Hematopoietic multipotent progenitor cell (in vitro differentiated cells): ENCODE data around the gene WBP4. TPM values are rescaled to one million over a fixed set of nuclear protein-coding genes. Genes with fewer than 3 reads are reported as not detected.
"Not testable (repeated sequence)": the region's sequence is repeated elsewhere in the genome, so short reads cannot be mapped to it uniquely, and the experiment has no call there.

ENCODE experiments used
- DNase-seq, 3 donors: peaks; one replicate each; pipeline ENCODE4 v3.0.0-alpha.2; 2011 to 2015; ENCODE audit warnings: low read depth in 2 of 3, low spot score in 2 of 3
- total RNA-seq: library from RNA; depleted of rRNA; stranded (reverse); fragments of >200 nt; gene quantifications from one replicate; pipeline ENCODE4 v1.2.3, GENCODE V29; 2012

WBP4 gene, protein sequence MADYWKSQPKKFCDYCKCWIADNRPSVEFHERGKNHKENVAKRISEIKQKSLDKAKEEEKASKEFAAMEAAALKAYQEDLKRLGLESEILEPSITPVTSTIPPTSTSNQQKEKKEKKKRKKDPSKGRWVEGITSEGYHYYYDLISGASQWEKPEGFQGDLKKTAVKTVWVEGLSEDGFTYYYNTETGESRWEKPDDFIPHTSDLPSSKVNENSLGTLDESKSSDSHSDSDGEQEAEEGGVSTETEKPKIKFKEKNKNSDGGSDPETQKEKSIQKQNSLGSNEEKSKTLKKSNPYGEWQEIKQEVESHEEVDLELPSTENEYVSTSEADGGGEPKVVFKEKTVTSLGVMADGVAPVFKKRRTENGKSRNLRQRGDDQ
- total RNA-seq: 1.6 TPM

DNA sequence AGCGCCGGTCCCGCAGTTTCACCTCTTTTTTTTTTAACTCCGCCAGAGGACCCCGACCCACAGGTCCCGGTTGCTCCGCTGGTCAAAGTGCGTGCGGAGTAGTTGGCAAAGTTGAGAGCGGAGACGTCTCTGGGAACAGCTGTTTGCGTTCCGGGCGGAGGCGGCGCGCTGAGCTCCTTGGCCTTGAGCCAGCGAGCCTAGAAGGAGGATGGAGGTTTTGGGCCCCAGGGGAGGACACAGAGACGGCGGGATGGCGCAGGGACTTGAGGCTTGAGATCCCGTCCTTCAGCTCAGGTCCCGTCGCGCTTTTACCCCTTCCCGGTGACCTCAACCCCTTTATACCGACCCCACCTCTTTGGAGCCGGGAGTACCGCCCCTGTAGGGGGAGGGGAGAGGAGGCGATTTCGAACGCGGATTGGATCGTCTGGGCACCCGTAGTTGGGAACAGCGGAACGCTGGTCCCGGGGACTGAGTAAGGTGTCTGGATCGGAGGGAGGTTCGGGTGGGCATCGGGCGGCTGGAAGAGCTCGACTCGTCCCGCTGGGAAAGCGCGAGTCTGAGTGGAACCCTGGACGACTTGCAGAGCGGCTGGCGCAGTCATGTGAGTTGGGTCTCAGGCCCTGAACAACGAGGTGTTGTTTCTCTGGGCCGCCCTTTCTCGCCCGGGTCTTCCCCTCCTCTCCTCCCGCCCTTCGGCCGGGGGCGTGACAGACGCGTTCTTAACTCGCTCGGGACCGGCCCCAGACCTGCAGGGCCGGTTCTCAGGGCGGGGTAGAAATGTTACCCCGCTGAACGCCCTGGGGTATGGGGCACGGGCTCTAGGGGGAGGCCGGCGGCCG is at the start of gene WBP4:
Gene WBP4 (plus strand): TSS at position 435 of the 839 bp plus-strand sequence. CDS start 165 bp downstream, at position 600.
- peak; percentile 85 to 98 (median 96) for DNase-seq

DNA sequence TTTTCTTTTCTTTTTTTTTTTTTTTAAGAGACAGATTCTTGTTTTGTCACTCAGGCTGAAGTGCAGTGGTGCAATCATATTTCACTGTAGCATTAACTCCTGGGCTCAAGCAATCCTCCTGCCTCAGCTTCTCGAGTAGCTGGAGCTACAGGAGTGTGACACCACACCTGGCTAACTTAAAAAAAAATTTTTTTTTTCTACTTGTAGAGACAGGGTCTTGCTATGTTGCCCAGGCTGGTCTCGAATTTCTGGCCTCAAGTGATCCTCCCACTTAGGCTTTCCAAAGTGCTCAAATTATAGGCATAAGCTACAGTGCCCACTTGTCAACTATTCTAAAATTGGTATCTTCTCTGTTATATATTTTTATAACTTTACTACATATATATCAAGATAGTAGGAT is 48.8 kb upstream of the WBP4 start:
- no peak for DNase-seq

DNA sequence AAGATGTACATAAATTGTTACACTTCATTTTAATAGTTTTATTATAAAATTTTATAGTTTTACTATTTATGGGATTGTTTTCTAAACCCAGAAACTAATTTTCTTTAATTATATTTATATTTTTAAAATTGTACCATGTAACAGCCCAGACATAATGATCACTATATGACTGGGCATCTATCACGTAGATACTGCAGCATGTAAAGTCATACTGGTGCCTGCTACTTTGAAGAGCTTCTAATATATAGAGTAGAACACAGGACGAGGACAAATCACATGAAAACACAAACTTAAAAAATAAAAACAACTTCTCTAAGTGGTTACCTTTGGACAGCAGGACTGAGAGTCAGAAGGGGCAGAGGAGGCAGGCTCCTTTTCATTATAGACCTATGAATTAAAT is 47.5 kb upstream of the WBP4 start:
- no peak for DNase-seq

DNA sequence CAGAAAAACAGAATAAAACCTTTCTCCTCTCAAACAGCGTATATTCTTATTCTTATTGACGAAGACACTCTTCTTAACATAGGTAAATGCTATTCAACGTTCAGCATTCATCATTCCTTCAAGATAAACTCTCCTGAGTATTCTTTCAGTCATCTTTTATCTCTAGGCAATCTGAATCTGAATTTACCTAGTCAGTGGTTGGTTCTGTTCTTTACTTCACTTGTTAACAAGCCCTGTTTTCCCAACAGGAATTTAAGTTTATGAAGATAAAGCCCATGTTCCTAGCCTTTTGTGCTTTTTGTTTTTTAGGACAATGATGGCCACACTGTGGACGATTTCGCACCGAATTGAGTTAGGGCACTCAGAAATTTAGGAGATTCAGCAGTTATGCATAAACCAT is 45.4 kb upstream of the WBP4 start:
- no peak for DNase-seq

DNA sequence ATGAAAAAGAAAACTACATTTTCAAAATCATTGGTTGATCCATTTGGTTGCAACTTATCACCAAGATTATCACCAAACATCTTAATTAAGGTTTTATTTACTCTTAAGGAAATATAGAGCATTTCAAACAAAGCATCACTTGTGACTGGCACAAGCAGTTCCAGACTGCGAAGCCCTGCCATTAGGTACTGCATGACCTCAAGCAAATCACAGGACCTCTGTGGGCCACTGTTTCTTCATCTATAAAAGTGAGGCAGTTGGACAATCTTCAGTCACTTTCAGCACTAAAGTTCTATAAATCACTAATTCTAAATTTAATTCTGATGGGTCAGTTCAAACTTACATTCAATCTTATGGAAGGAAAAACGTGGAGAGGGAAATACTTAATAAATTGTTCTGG is 44.1 kb upstream of the WBP4 start:
- DNase-seq: peak in 1 of 3 donors; percentile 55

DNA sequence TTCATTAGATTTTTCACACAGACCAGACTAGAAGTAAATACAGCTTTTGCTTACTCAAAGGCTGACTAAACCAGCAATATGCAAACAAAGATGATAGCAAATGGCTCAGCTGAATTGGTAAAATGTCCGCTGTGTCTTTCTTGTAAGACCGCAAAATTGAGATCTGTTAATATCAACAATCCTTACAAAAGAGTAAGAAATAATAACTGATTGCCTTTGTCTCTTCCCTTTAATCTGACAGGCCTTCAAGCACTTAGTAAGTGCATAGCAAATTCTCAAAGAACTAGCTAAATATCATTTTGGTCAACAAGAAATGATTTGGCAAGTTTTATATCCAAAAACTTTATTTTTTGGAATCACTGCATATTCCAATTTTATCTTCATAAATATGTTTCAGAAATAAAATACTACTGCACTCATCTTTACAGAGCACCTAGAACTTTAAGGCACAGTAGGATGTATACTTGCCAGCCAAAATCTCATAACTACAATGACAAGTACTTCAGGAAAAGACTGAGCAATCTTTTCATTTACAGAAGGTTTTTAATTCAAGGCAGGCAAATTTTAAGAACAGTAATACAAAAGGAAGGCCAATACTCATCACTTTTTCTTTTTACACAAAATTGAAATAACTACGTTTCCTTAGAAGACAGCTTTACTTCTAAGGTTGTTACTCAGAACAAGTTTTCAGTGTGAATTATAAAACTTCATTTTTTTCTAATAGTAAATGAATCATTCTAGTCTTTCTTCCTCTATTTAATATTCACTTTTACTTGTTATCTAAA is 43.3 kb upstream of the WBP4 start:
- DNase-seq: peak in 1 of 3 donors; percentile 47

DNA sequence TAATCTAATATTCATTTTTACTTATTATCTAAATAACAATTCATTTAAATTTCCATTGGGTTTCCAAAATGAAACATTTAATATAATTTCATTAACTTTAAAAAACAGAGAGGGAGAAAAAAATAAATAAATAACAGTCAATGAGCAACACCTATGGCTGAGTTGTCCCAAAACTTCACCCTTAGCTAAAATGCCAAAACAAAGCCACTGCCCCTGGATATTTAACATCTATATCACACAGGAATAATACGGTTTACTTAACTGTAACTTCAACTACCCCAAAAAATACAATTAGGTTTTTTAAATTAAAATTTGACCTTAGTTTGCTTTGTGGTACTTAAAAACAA is 42.7 kb upstream of the WBP4 start:
- DNase-seq: no peak

DNA sequence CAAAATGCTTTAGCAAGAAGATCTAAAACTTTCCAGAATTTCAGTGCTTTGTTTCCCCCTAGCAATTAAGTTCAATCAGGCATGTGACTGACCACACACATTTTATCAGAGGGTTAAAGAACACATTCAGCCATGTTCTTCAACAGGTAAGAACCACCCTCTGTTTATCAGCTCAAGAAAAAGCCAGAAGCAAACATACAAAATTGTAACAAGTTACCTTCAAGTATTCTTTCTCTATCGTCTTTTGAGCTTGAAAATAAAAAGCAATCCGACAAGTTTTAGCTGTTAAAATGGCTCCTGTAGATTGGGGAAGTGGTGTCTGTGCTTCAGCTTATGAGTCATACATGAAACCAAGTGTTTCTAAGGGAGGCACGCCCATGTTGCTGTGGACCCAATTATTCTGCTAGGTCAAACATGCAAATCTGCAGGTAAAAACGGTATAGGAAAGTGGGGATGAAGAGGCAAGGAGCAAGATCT is 42.3 kb upstream of the WBP4 start, which contains the start of gene ELF1:
Gene ELF1 (minus strand): TSS at position 306 of the 477 bp plus-strand sequence. CDS start 37,262 bp downstream, outside the sequence.
- peak; percentile 45 to 93 (median 87) for DNase-seq

DNA sequence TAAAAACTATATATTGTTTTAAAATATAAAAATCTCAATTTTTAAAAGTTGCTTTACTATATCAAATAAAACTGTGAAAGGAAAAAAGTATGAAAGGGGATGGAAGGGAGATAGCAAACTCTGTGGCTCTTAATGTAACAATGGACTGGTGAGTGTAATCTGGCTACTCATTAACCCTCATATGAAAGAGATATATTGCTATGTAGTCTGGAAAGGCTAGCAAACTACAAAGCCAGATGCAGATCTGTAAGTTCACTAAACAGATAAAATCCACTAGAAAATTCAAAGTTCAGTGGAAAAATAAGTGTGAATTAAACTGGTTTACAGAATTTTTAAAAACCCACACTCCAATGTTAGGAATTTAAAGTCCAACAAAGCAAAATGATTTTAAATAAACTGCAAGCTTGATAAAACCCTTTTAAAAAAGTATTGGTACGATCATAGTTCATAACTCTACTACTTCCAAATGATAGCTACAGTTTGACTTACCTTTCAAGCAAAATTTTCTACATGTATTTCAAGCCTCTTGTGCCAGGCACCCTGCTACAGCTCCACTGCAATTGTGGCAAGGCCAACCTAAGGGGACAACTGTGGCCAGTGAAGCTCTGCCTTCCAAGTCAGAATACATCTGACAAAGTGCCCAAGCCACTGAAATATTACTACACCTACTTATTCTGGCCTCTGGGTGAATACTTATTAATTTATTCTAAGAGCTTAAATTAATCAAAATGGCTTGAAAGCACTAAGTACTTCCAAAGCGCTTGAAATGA is 41.5 kb upstream of the WBP4 start:
- no peak for DNase-seq

DNA sequence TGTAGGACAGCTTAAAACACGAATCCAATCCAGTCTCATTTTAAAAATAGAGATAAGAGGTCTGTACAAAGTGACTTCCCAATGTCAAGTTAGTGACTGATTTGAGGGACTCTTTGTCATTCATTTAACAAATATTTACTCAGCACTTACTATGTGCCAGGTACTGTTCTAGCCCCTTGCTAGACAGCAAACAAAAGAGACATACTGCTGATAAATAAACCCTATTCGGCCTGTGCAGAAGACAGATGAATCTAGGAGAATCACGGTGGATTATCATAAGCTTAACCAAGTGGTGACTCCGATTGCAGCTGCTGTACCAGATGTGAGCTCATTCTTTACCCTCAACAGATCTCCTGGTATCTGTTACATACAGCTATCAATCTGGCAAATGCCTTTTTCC is 35.8 kb upstream of the WBP4 start:
- no peak for DNase-seq

DNA sequence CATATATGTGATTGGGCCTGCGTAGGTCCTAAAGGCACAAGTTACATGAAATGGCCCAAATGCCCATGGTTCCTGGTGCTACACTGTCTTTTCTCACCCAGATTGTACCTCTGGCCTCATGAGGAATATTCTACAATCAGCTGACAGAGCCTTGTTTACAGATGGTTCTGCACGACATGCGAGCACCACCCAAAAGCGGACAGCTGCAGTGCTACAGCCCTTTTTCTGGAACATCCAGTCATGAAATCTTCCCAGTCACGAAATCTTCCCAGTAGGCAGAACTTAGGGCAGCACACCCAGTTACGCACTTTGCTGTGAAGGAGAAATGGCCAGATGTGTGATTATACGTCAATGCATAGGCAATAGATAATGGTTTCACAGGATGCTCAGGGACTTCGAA is 34.5 kb upstream of the WBP4 start:
- no peak for DNase-seq

DNA sequence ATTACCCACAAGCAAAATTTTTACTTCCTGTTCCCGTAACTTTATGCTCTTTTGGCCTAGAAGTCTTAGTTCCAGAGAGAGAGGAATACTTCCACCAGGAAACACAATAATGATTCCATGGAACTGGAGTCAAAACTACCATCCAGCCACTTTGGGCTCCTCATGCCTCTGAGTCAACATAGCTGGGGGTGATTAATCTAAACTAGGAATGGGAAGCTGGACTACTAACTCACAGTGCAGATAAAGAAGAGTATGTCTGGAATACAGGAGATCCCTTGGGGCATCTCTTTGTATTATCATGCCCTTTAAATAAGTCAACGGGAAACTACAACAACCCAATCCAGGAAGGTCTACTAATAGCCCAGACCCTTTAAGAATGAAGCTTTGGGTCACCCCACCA is 33.3 kb upstream of the WBP4 start:
- no peak for DNase-seq

DNA sequence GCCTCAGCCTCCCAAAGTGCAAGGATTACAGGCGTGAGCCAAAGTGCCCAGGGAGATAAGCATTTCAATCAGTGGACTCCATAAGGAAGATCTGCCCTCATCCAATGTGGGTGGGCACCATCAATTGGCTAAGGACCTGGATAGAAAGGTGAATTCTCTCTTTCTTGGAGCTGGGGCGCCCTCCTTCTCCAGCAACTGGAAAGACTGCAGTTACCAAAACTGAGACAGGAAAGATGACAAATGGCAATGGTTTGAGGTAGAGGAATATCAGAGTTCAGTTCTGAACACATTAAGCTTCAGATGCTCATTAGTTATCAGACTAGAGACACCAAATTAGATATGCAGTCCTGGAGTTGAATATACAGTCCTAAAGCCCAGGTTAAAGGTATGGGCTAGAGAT is 31.7 kb upstream of the WBP4 start:
- DNase-seq: peak in 1 of 3 donors; percentile 50

DNA sequence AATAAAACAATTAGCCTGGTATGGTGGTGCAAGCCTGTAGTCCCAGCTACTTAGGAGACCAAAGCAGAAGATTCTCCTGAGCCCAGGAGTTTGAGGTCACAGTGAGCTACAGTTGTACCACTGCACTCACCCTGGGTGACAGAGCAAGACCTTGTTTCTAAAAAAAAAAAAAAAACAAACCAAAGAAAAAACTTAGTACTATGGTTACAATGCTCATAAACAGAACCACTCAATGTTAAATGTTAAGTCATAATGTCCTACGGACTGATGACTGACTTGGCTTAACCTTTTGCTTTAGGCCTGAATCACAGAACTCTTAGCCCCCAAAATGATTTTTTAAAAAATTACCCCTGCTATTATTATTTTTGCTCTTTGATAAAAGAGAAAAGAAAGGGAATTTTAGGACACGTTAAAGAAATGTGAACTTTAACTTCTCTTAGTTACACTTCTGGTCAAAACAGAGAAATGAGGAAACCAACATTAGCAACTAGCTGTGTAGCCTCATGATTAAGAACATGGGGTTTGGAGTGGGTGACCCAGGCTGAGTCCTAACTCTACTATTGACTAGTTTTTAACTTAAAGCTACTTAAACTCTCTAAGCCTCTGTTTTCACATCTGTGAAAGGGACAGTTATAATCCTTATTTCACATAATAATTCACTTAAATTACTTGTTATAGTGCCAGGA is 28.5 kb upstream of the WBP4 start:
- DNase-seq: peak in 1 of 3 donors; percentile 55

DNA sequence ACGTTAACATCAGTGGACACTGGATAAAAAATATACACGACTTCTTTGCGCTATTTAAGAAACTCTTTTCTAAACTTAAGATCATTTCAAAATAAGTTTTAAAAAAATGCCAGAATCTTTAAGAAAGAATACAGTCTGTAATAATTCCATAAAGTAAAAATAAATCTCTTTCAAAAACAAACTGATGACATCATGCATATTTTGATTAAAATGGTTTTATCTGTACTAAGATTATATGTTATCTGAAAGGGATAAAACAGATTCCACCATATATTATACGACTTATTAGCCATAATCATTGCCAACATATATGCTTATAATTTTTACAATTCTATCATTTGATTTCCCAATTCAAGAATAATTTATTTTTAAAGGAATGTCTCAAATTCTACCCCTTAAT is 26.9 kb upstream of the WBP4 start:
- no peak for DNase-seq

DNA sequence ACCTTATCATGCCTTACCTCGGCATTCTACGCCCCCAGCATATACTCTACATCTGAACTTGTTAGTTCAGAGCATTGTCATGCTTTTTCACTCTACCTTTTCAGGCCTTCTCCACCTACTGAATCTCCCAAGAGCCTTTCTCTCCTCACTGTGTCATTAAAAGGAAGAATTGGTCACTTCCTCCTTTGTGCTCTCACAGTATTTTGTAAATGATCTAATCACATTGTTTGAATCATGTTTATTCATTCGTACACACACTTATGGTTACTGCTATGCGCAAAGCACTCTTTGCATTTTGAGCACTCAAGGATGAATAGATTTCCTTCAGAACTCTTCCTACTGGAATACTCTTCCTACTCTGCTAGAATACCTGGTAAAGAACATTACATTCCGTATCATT is 26.4 kb upstream of the WBP4 start:
- peak in 1 of 3 donors; percentile 39 for DNase-seq

DNA sequence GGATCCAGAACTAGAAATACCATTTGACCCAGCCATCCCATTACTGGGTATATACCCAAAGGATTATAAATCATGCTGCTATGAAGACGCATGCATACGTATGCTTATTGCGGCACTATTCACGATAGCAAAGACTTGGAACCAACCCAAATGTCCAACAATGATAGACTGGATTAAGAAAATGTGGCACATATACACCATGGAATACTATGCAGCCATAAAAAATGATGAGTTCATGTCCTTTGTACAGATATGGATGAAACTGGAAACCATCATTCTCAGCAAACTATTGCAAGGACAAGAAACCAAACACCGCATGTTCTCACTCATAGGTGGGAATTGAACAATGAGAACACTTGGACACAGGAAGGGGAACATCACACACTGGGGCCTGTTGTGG is 24.8 kb upstream of the WBP4 start:
- DNase-seq: not testable (repeated sequence)

DNA sequence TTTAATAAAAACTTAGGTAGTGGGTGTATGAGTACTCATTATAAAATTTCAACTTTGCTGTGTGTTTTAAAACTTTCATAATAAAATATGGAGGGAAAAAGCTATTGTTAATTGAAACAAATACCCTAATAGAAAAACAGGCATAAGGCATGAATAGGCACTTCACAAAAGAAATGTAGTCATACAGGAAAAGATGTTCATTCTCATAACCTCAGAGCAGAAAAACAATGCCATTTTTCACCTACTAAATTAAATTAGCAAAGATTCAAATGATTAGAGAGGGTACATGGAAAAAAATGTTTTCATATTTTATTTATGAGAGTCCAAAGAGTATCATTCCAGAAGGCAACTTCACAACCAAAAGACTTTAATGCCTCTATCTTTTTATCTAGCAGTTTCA is 21.6 kb upstream of the WBP4 start:
- DNase-seq: no peak

DNA sequence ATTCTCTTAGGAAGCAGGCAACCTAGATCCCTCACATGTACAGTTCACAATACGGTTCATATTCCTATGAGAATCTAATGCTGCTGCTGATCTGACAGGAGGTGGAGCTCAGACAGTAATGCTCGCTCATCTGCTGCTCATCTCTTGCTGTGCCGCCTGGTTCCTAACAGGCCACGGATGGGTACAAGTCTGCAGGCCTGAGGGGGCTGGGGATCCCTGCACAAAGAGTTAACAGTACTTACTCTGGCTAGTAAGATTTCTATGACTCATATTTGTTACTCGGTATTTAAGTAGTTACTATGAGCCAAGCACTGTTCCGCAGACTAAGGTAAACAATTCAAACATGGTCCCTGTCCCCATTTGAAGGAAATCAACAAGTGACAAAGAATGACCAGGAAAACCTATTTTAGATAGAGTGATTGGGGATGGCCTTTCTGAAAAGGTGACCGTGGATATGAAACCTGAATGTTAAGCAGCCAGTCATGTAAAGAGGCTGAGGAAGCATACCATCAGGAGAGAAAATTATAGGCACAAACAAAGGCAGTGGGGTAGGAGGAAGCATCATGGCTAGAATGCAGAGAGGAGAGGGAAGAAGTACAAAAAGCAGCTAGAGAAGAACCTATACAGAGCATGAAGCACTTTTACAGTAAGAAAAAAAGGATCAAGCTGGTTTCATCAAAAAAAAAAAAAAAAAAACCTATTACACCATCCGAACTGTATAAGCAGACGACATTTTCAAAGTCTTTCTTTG is 20.6 kb upstream of the WBP4 start:
- no peak for DNase-seq
